Gastrocnemius medialis (tissue), 4 donors: ENCODE measurements around the gene SNCB. TPM values are rescaled to one million over a fixed set of nuclear protein-coding genes. Genes with fewer than 3 reads are reported as not detected.

Experiments used
- ATAC-seq, 2 donors: fragments of 150-250 bp; one replicate each; pipeline ENCODE4 v1.9.1; 2016
- DNase-seq, 2 donors: peaks; one replicate each; pipeline ENCODE4 v3.0.0-alpha.2; 2019
- H3K27ac ChIP-seq, 4 donors: fragments of 200-600 bp; sonication (generic); 1 replicate in 1 of 4; 2 replicates in 3 of 4; pipeline ENCODE4 v1.5.1; 2016 to 2018; ENCODE audit warnings: mild to moderate bottlenecking in 2 of 4, moderate library complexity in 1 of 4
- H3K27me3 ChIP-seq, 3 donors: fragments of 200-600 bp; sonication (generic) in 2 of 3; 1 replicate in 1 of 3; 2 replicates in 2 of 3; pipeline versions ENCODE4 v1.5.1 to v1.6.0; 2016 to 2019; ENCODE audit warnings: mild to moderate bottlenecking in 1 of 3, moderate library complexity in 1 of 3
- H3K36me3 ChIP-seq, 2 donors: fragments of 200-600 bp; sonication (generic) in 1 of 2; one replicate each; pipeline ENCODE4 v1.5.1; 2017 to 2018
- H3K4me1 ChIP-seq, 2 donors: fragments of 200-600 bp; sonication (generic) in 1 of 2; one replicate each; pipeline ENCODE4 v1.5.1; 2016 to 2017; ENCODE audit warnings: mild to moderate bottlenecking in 2 of 2
- H3K4me3 ChIP-seq, 4 donors: fragments of 200-600 bp; sonication (generic) in 3 of 4; 1 replicate in 1 of 4; 2 replicates in 3 of 4; pipeline ENCODE4 v1.5.1; 2016 to 2019; ENCODE audit warnings: mild to moderate bottlenecking in 2 of 4
- H3K9me3 ChIP-seq, 3 donors: fragments of 200-600 bp; sonication (generic) in 2 of 3; 1 replicate in 1 of 3; 2 replicates in 2 of 3; pipeline ENCODE4 v1.5.1; 2016 to 2019
- POLR2A ChIP-seq, 2 donors: fragments of 450-650 bp; IDR thresholded peaks; one replicate each; pipeline ENCODE4 v1.6.1; 2017; ENCODE audit warnings: antibody characterized with exemption in 2 of 2, mild to moderate bottlenecking in 2 of 2, moderate library complexity in 2 of 2
- in situ Hi-C, 4 donors: fragments of 200-750 bp; cut with MboI; loops; one replicate each; pipeline versions ENCODE4 v1.15.0 to v1.8.0; 2017; ENCODE audit warnings: low sequenced_read_pairs in 4 of 4
- intact Hi-C: fragments of 100-400 bp; cut with DNase I; formaldehyde crosslinking; loops from one replicate; pipeline ENCODE4 v1.15.1; 2023; ENCODE audit warnings: low total_unique reads
- total RNA-seq, 4 donors: library from RNA; depleted of rRNA; stranded (reverse); fragments of >200 nt; gene quantifications; one replicate each; pipeline versions ENCODE4 v1.1.0 to v1.2.3, GENCODE V29; 2016
- TF ChIP-seq, protein P1 (sequence below), 5 experiments: fragments of 450-650 bp in 3 of 5; fragments of 200-600 bp in 2 of 5; sonication (generic) in 2 of 5; IDR thresholded peaks in 4 of 5; conservative IDR thresholded peaks in 1 of 5; 1 replicate in 4 of 5; 2 replicates in 1 of 5; pipeline ENCODE4 v1.5.1; 2016 to 2019; ENCODE audit warnings: antibody characterized with exemption in 5 of 5, mild to moderate bottlenecking in 3 of 5, moderate library complexity in 3 of 5

SNCB gene
- total RNA-seq, 4 donors from 2014 or later = 0.20 TPM; not detected in 3

DNA sequence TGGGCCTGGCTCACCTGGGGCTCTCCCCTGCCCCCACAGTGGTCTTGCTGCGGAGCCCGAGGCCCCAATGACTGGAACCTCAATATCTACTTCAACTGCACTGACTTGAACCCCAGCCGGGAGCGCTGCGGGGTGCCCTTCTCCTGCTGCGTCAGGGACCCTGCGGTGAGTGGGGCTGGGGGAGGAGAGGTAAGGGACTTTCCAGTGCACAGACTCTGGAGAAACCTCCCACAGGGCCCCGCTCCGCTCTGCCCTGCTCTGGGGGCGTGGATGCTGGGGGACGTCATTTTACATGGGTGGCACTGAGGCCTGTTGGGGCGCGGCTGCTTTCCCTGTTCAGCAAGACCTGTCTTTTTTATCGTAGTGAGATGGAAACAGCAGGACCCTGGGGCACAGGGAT lies 24.5 kb upstream of the SNCB start:
- DNase-seq (no peak), ATAC-seq (no peak)
- in situ Hi-C loops = loop anchor here in 2 of 4 donors (25.0 kb wide), 2 partner anchors 307 to 457 kb away; no protein-coding TSS in a partner anchor
- Histone ChIP-seq H3K27me3 (no peaks in the 10 kb centered on the region), H3K9me3 (no peaks in the 10 kb centered on the region), H3K27ac (no peak overlapping the region), H3K4me3 (no peak overlapping the region), H3K4me1 (peaks cover 0 to 4% of the 10 kb centered on the region in 2 donors), H3K36me3 (peaks cover 0 to 8% of the 10 kb centered on the region in 2 donors)
- intact Hi-C loops = loop anchor here (5.0 kb wide), 1 partner anchor 302 kb away; no protein-coding TSS in a partner anchor
- TF ChIP-seq, protein P1, sequence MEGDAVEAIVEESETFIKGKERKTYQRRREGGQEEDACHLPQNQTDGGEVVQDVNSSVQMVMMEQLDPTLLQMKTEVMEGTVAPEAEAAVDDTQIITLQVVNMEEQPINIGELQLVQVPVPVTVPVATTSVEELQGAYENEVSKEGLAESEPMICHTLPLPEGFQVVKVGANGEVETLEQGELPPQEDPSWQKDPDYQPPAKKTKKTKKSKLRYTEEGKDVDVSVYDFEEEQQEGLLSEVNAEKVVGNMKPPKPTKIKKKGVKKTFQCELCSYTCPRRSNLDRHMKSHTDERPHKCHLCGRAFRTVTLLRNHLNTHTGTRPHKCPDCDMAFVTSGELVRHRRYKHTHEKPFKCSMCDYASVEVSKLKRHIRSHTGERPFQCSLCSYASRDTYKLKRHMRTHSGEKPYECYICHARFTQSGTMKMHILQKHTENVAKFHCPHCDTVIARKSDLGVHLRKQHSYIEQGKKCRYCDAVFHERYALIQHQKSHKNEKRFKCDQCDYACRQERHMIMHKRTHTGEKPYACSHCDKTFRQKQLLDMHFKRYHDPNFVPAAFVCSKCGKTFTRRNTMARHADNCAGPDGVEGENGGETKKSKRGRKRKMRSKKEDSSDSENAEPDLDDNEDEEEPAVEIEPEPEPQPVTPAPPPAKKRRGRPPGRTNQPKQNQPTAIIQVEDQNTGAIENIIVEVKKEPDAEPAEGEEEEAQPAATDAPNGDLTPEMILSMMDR (IDR thresholded peaks at IDR 0.05 in 4 of 5, conservative IDR thresholded peaks at IDR 0.05 in 1 of 5) = no peak
- TF ChIP-seq POLR2A (IDR thresholded peaks at IDR 0.05) = no peak

- TF ChIP-seq POLR2A (IDR thresholded peaks at IDR 0.05) = no peak
- TF ChIP-seq, protein P1 (IDR thresholded peaks at IDR 0.05 in 4 of 5, conservative IDR thresholded peaks at IDR 0.05 in 1 of 5) = no peak
- Histone ChIP-seq H3K36me3 (peaks cover 0 to 8% of the 10 kb centered on the region in 2 donors), H3K9me3 (no peaks in the 10 kb centered on the region), H3K4me3 (no peak overlapping the region), H3K27ac (no peak overlapping the region), H3K4me1 (peaks cover 0 to 4% of the 10 kb centered on the region in 2 donors), H3K27me3 (no peaks in the 10 kb centered on the region)
- intact Hi-C loops (no loop called here), in situ Hi-C loops (loop anchor here in 2 of 4 donors (25.0 kb wide), 2 partner anchors 309 to 459 kb away; no protein-coding TSS in a partner anchor)
- no peak for DNase-seq
- no peak for ATAC-seq
These were observed 23.4 kb upstream of the SNCB start for GRCh38 chr5:176653401-176654385.

- no peaks in the 10 kb centered on the region for H3K9me3 ChIP-seq
- H3K36me3 ChIP-seq = peaks cover 0 to 8% of the 10 kb centered on the region in 2 donors
- H3K4me3 ChIP-seq = no peak overlapping the region
- TF ChIP-seq, protein P1 (IDR thresholded peaks at IDR 0.05 in 4 of 5, conservative IDR thresholded peaks at IDR 0.05 in 1 of 5) = no peak
- no peak for TF ChIP-seq POLR2A (IDR thresholded peaks at IDR 0.05)
- H3K4me1 ChIP-seq = peaks cover 9 to 12% of the 10 kb centered on the region in 2 donors
- intact Hi-C loops = no loop called here
- no peak overlapping the region for H3K27ac ChIP-seq
- H3K27me3 ChIP-seq = no peaks in the 10 kb centered on the region
- DNase-seq = no peak
- in situ Hi-C loops = loop anchor here in 2 of 4 donors (25.0 kb wide), 2 partner anchors 310 to 460 kb away; no protein-coding TSS in a partner anchor
- no peak for ATAC-seq
These were observed 21.8 kb upstream of the SNCB start for GRCh38 chr5:176652136-176652535.

GRCh38 chr5:176651472-176651980 lies 21.2 kb upstream of the SNCB start:
- in situ Hi-C loops = loop anchor here in 2 of 4 donors (25.0 kb wide), 2 partner anchors 311 to 461 kb away; no protein-coding TSS in a partner anchor

More at GRCh38 chr5:176651472-176651980, 21.2 kb upstream of the SNCB start:
- DNase-seq = no peak
- H3K27me3 ChIP-seq = no peaks in the 10 kb centered on the region
- peaks cover 12 to 16% of the 10 kb centered on the region in 2 donors for H3K4me1 ChIP-seq
- TF ChIP-seq, protein P1 (IDR thresholded peaks at IDR 0.05 in 4 of 5, conservative IDR thresholded peaks at IDR 0.05 in 1 of 5) = no peak
- no peak for TF ChIP-seq POLR2A (IDR thresholded peaks at IDR 0.05)
- intact Hi-C loops = no loop called here
- H3K9me3 ChIP-seq = no peaks in the 10 kb centered on the region
- ATAC-seq = no peak
- H3K36me3 ChIP-seq = peaks cover 0 to 8% of the 10 kb centered on the region in 2 donors
- no peak overlapping the region for H3K27ac ChIP-seq
- no peak overlapping the region for H3K4me3 ChIP-seq
